ENCODE results near the gene CFAP126.

GRCh38 chr1:161364332-161364731 is 3.3 kb downstream of the CFAP126 start:
- TF ChIP-seq POLR2AphosphoS5 (IDR thresholded peaks at IDR 0.05; ENCODE audit: low read depth, low read length) (no peak), POLR2A (IDR thresholded peaks at IDR 0.05; ENCODE audit: low read depth, low read length) (no peak)
